ENCODE data around the gene RNF166.
A peak's percentile ranks its signal among the peaks of the same experiment; 100 is the strongest.

The RNF166 gene

GRCh38 chr16:88736088-88736487, 29.9 kb upstream of the RNF166 start:
- H3K9me3 ChIP-seq = no peaks in the 10 kb centered on the region
- no peak overlapping the region for H3K4me3 ChIP-seq (ENCODE audit: low read depth, low read length)
- peaks cover 9% of the 10 kb centered on the region for H3K4me1 ChIP-seq
- H3K36me3 ChIP-seq = no peaks in the 10 kb centered on the region
- peak; percentile 19; the same call in 1 of the 2 replicates for TF ChIP-seq CTCF (IDR thresholded peaks at IDR 0.05; ENCODE audit: low read depth, low read length)
- DNase-seq = no peak
- H3K27me3 ChIP-seq = peaks cover 41% of the 10 kb centered on the region

- H3K4me1 ChIP-seq = peaks cover 13% of the 10 kb centered on the region
- H3K4me3 ChIP-seq (ENCODE audit: low read depth, low read length) = no peak overlapping the region
- peaks cover 41% of the 10 kb centered on the region for H3K27me3 ChIP-seq
- TF ChIP-seq CTCF (IDR thresholded peaks at IDR 0.05; ENCODE audit: low read depth, low read length) = no peak
- H3K36me3 ChIP-seq = no peaks in the 10 kb centered on the region
- DNase-seq = no peak
- no peaks in the 10 kb centered on the region for H3K9me3 ChIP-seq
Measured at GRCh38 chr16:88735616-88736015, 29.4 kb upstream of the RNF166 start.

GRCh38 chr16:88735121-88735520, 28.9 kb upstream of the RNF166 start:
- Histone ChIP-seq H3K4me1 (peaks cover 13% of the 10 kb centered on the region), H3K36me3 (no peaks in the 10 kb centered on the region), H3K4me3 (ENCODE audit: low read depth, low read length) (no peak overlapping the region), H3K27me3 (peaks cover 41% of the 10 kb centered on the region), H3K9me3 (no peaks in the 10 kb centered on the region)
- TF ChIP-seq CTCF (IDR thresholded peaks at IDR 0.05; ENCODE audit: low read depth, low read length) = no peak
- no peak for DNase-seq

GRCh38 chr16:88734361-88734728, 28.1 kb upstream of the RNF166 start:
- no peak for DNase-seq
- H3K4me3 ChIP-seq (ENCODE audit: low read depth, low read length) = no peak overlapping the region
- H3K36me3 ChIP-seq = no peaks in the 10 kb centered on the region
- no peak for TF ChIP-seq CTCF (IDR thresholded peaks at IDR 0.05; ENCODE audit: low read depth, low read length)
- H3K4me1 ChIP-seq = peaks cover 13% of the 10 kb centered on the region
- peaks cover 41% of the 10 kb centered on the region for H3K27me3 ChIP-seq
- H3K9me3 ChIP-seq = no peaks in the 10 kb centered on the region

GRCh38 chr16:88733630-88734360, 27.6 kb upstream of the RNF166 start:
- H3K9me3 ChIP-seq = no peaks in the 10 kb centered on the region
- TF ChIP-seq CTCF (IDR thresholded peaks at IDR 0.05; ENCODE audit: low read depth, low read length) = no peak
- no peaks in the 10 kb centered on the region for H3K36me3 ChIP-seq
- peaks cover 41% of the 10 kb centered on the region for H3K27me3 ChIP-seq
- peaks cover 13% of the 10 kb centered on the region for H3K4me1 ChIP-seq
- no peak for DNase-seq
- no peak overlapping the region for H3K4me3 ChIP-seq (ENCODE audit: low read depth, low read length)

GRCh38 chr16:88732961-88733294, 26.7 kb upstream of the RNF166 start:
- Histone ChIP-seq H3K36me3 (no peaks in the 10 kb centered on the region), H3K27me3 (peaks cover 41% of the 10 kb centered on the region), H3K4me1 (peaks cover 13% of the 10 kb centered on the region), H3K9me3 (no peaks in the 10 kb centered on the region), H3K4me3 (ENCODE audit: low read depth, low read length) (no peak overlapping the region)
- no peak for DNase-seq
- TF ChIP-seq CTCF (IDR thresholded peaks at IDR 0.05; ENCODE audit: low read depth, low read length) = no peak
